ENCODE measurements around the gene BLID.

Gene BLID

DNA sequence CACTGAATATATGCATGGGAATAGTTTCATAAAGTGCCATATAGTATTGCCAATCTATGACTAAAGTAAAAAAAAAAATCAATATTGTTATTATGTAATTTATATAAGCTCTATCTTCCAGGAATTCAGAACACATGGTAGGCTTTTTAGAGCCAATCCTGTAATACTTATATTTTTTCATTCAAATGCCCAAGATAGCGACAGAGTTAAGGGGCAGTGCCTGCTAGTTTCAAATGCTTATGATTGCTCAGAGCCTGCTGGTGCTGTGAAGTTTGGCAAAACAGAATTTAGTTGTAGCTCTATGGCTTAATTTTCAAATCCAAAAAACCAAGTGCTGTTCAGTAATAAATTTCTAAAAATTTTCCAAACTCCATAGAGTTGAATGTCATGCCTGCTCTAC lies 39.0 kb upstream of the BLID start:
- no peaks in the 10 kb centered on the region for H3K27me3 ChIP-seq (ENCODE audit: control insufficient read depth, insufficient read depth, low read length)
- H3K27ac ChIP-seq (ENCODE audit: low read length), result no peak overlapping the region
- H3K9me3 ChIP-seq (ENCODE audit: control insufficient read depth, low read depth, low read length), result no peaks in the 10 kb centered on the region
- no peaks in the 10 kb centered on the region for H3K36me3 ChIP-seq (ENCODE audit: control insufficient read depth, low read depth, low read length)
- peaks cover 18% of the 10 kb centered on the region for H3K4me1 ChIP-seq (ENCODE audit: control insufficient read depth, low read depth, low read length)
- no peak overlapping the region for H3K9ac ChIP-seq (ENCODE audit: low read length)
- no peak overlapping the region for H3K4me3 ChIP-seq (ENCODE audit: low read length)

DNA sequence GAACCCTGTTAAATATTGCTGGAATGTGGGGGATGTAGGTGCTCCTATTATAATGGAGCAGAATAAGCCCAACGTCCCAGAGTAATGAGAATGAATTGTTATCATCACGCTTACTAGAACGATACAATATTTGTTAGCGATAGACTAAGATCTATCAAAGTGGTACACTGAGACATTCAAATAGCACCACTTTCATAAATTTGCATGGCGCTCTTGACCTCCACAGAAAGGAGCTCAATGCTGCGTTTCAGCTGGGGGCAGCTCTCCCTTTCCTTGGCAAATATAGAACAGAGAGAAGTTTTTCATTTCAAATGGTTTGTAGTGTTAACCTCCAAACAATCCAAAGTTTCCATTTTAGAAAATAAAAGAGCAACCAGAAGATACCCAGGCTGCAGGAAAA lies 38.2 kb upstream of the BLID start:
- Histone ChIP-seq H3K4me3 (ENCODE audit: low read length) (no peak overlapping the region), H3K27ac (ENCODE audit: low read length) (no peak overlapping the region), H3K36me3 (ENCODE audit: control insufficient read depth, low read depth, low read length) (no peaks in the 10 kb centered on the region), H3K27me3 (ENCODE audit: control insufficient read depth, insufficient read depth, low read length) (no peaks in the 10 kb centered on the region), H3K9me3 (ENCODE audit: control insufficient read depth, low read depth, low read length) (no peaks in the 10 kb centered on the region), H3K9ac (ENCODE audit: low read length) (no peak overlapping the region), H3K4me1 (ENCODE audit: control insufficient read depth, low read depth, low read length) (peaks cover 11% of the 10 kb centered on the region)

DNA sequence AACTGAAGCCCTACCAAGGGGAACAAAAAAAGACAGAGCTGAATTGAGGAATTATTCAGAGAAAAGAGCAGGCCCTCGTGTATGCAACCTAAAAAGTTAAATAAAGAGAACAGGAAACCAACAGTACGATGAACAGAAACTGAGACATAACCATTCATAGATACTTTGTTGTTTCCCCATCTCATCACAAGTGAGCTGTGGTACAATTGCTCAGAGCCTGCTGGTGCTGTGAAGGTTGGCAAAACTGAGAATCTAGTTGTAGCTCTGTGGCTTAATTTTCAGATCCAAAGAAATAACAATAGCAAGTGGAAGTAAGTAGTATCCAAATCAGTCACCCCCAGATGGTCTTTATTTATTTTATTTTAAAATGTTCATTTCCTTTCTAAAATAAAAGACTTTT lies 37.7 kb upstream of the BLID start:
- no peak overlapping the region for H3K4me3 ChIP-seq (ENCODE audit: low read length)
- no peak overlapping the region for H3K9ac ChIP-seq (ENCODE audit: low read length)
- H3K4me1 ChIP-seq (ENCODE audit: control insufficient read depth, low read depth, low read length), result peaks cover 6% of the 10 kb centered on the region
- H3K27ac ChIP-seq (ENCODE audit: low read length), result no peak overlapping the region
- H3K27me3 ChIP-seq (ENCODE audit: control insufficient read depth, insufficient read depth, low read length), result no peaks in the 10 kb centered on the region
- no peaks in the 10 kb centered on the region for H3K36me3 ChIP-seq (ENCODE audit: control insufficient read depth, low read depth, low read length)
- no peaks in the 10 kb centered on the region for H3K9me3 ChIP-seq (ENCODE audit: control insufficient read depth, low read depth, low read length)

DNA sequence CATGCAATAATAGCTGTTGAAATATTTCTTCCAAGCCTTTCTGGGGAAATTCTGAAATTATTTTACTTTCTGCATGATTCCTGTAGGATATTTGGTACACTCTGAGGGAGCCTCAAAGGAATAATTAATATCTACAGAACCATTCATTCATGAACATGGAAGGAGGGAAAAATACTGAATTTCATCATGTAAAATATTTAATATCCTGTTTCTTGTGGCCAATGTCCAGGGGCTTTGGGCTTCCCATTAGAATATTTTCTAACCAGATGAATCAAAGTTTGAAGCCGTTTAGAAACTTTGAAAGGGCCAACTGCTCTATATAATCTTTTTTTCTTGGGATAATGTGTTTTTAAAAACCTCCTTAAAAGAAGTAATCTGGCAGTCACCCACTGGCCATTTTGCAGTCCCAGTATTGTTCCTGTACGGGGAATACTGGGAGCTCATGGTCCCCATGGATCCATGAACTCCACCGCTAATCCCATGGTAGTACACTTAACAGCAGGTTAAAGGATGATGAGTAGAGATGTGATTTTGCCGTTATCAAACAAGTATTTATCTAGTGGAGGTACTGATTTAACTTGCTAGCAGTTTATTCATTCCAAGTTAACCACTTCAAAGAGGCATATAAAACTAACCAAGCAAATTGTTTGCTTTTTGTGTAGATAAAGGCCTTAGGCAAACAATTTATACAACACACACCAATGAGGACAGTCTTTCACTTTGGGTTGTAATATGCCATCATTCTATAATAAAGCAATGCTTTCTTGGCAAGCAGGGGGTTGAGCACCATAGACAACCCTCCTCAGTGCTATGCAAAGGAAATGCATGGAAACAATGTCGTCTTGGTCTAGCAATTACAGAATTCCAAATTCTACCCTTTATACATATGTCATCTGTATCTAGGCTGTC lies 34.5 kb upstream of the BLID start:
- Histone ChIP-seq H3K27me3 (ENCODE audit: control insufficient read depth, insufficient read depth, low read length) (no peaks in the 10 kb centered on the region), H3K27ac (ENCODE audit: low read length) (no peak overlapping the region), H3K9me3 (ENCODE audit: control insufficient read depth, low read depth, low read length) (no peaks in the 10 kb centered on the region), H3K9ac (ENCODE audit: low read length) (no peak overlapping the region), H3K36me3 (ENCODE audit: control insufficient read depth, low read depth, low read length) (no peaks in the 10 kb centered on the region), H3K4me3 (ENCODE audit: low read length) (no peak overlapping the region), H3K4me1 (ENCODE audit: control insufficient read depth, low read depth, low read length) (no peaks in the 10 kb centered on the region)

DNA sequence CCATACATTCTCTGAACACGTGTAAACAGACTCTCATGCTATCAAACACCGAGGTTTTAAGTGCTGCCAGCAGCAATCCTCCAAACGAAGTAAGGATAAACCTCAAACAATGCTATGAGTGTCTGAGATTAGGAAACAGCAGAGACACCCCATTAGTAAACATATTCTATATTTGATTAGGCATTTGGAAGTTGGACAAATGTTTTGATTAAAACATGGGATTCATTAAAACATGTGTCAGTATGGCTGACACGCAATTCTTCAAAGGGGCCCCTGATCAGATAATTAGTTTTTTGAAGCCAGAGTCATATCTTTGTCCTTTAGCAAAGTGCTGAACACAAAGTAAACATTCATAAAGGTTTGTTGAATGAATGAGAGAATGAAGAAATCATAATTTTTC lies 33.2 kb upstream of the BLID start:
- no peak overlapping the region for H3K27ac ChIP-seq (ENCODE audit: low read length)
- H3K36me3 ChIP-seq (ENCODE audit: control insufficient read depth, low read depth, low read length), result no peaks in the 10 kb centered on the region
- H3K9me3 ChIP-seq (ENCODE audit: control insufficient read depth, low read depth, low read length), result no peaks in the 10 kb centered on the region
- H3K4me3 ChIP-seq (ENCODE audit: low read length), result no peak overlapping the region
- H3K4me1 ChIP-seq (ENCODE audit: control insufficient read depth, low read depth, low read length), result no peaks in the 10 kb centered on the region
- no peak overlapping the region for H3K9ac ChIP-seq (ENCODE audit: low read length)
- H3K27me3 ChIP-seq (ENCODE audit: control insufficient read depth, insufficient read depth, low read length), result no peaks in the 10 kb centered on the region

DNA sequence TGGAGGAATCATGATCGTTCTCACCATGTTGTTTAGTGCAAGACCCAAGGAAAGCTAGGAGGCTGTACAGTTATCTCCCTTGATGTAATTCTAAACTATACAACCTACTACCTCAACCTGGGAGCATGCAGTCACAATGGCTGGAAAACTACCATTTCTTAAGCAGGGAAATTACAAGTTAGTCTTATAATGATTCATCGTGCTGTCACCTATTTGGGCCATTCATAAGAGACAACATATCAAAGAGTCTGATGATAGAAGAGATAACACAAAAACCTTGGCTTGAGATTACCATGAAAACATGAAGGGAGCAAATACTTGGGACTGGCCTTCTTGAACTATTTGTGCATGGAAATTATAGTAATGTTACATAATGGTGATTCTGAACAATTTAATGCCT lies 30.5 kb upstream of the BLID start:
- Histone ChIP-seq H3K36me3 (ENCODE audit: control insufficient read depth, low read depth, low read length) (no peaks in the 10 kb centered on the region), H3K9me3 (ENCODE audit: control insufficient read depth, low read depth, low read length) (no peaks in the 10 kb centered on the region), H3K9ac (ENCODE audit: low read length) (no peak overlapping the region), H3K27me3 (ENCODE audit: control insufficient read depth, insufficient read depth, low read length) (peaks cover 1% of the 10 kb centered on the region), H3K4me3 (ENCODE audit: low read length) (no peak overlapping the region), H3K4me1 (ENCODE audit: control insufficient read depth, low read depth, low read length) (no peaks in the 10 kb centered on the region), H3K27ac (ENCODE audit: low read length) (no peak overlapping the region)

DNA sequence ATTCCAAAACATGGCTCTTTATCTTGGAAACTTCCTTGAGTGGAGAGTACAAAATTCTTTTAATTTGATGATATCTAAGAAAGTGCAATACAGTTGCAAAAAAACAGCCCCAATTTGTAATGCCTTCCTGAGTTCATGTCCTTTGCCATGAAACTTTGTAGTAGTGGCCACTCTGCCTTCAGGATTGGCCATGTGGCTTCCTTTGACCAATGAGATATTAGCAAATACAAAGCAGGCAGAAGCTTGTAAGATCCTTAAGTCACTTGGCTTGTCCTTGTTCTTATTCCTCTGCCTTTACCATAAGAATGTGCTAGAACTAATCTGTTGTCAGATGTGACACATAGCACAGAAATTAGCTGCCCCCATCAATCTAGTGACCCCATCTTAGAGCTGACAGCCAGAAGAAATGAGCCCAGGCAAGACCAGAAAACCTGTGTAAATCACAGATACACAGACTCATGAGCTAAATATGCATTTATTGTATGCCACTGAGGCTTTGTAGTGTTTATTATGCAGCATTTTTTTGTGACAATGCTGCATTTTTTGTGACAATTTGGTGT lies 29.8 kb upstream of the BLID start:
- Histone ChIP-seq H3K27me3 (ENCODE audit: control insufficient read depth, insufficient read depth, low read length) (peaks cover 8% of the 10 kb centered on the region), H3K4me1 (ENCODE audit: control insufficient read depth, low read depth, low read length) (no peaks in the 10 kb centered on the region), H3K9ac (ENCODE audit: low read length) (no peak overlapping the region), H3K27ac (ENCODE audit: low read length) (no peak overlapping the region), H3K9me3 (ENCODE audit: control insufficient read depth, low read depth, low read length) (no peaks in the 10 kb centered on the region), H3K4me3 (ENCODE audit: low read length) (no peak overlapping the region), H3K36me3 (ENCODE audit: control insufficient read depth, low read depth, low read length) (no peaks in the 10 kb centered on the region)

DNA sequence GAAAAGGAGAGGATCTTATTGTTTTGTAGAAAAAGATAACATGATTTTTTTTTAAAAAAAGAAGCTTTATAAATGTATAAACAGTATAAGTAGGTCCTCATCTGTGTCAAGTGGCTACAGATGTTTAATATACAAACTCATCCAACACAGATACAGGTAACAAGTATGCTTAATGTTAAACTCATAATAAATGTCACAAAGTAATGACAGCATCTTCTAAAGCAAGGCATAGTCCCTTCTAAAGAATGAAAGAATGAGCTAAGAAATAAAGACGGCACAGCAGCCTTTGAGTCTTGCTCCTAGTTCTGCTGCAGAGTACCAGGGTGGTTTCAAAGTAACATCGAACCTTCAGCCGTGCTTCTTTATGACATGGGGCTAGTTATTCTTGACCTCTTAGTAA lies 28.7 kb upstream of the BLID start:
- H3K9ac ChIP-seq (ENCODE audit: low read length), result no peak overlapping the region
- no peaks in the 10 kb centered on the region for H3K9me3 ChIP-seq (ENCODE audit: control insufficient read depth, low read depth, low read length)
- H3K27ac ChIP-seq (ENCODE audit: low read length), result no peak overlapping the region
- H3K4me1 ChIP-seq (ENCODE audit: control insufficient read depth, low read depth, low read length), result no peaks in the 10 kb centered on the region
- H3K36me3 ChIP-seq (ENCODE audit: control insufficient read depth, low read depth, low read length), result no peaks in the 10 kb centered on the region
- no peak overlapping the region for H3K4me3 ChIP-seq (ENCODE audit: low read length)
- peaks cover 18% of the 10 kb centered on the region for H3K27me3 ChIP-seq (ENCODE audit: control insufficient read depth, insufficient read depth, low read length)

DNA sequence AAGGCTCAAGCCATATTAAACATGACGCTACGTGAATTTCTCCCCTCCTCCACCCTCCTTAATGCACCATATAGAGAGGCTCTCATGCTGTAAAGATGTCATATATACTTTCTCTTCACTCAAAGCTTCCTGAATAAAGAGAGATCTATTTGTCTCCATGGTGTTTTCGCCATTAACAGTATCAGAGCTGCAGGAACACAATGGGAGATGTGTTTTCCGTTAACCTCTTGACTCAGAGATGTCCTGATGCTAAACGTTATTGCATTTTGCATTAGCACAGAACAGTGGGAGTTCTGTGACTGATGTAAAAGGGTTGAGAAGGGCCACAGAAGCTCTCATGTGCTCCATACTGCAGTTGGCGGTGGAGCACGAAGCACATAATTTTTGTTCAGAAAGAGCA lies 25.7 kb upstream of the BLID start:
- peaks cover 31% of the 10 kb centered on the region for H3K27me3 ChIP-seq (ENCODE audit: control insufficient read depth, insufficient read depth, low read length)
- H3K4me1 ChIP-seq (ENCODE audit: control insufficient read depth, low read depth, low read length), result no peaks in the 10 kb centered on the region
- no peaks in the 10 kb centered on the region for H3K9me3 ChIP-seq (ENCODE audit: control insufficient read depth, low read depth, low read length)
- H3K27ac ChIP-seq (ENCODE audit: low read length), result no peak overlapping the region
- no peaks in the 10 kb centered on the region for H3K36me3 ChIP-seq (ENCODE audit: control insufficient read depth, low read depth, low read length)
- no peak overlapping the region for H3K9ac ChIP-seq (ENCODE audit: low read length)
- H3K4me3 ChIP-seq (ENCODE audit: low read length), result no peak overlapping the region

DNA sequence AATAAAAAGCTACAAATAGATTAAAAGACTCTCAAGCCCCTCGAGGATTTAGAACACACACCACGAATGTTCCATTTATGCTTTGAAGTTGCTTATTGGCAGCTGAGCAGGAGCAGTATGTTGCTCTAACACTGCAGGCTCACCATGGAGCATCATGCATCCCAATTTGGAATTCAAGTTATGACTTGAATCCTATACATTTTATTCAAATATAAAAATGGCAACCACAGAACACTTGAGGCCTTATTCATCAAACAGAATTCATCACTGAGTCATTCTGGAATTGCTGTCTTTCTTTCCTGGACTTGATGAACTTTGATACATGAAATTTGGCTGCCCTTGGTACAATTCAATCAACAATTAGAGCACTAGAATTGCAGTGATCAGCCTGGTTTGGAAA lies 24.5 kb upstream of the BLID start:
- H3K9ac ChIP-seq (ENCODE audit: low read length), result no peak overlapping the region
- H3K9me3 ChIP-seq (ENCODE audit: control insufficient read depth, low read depth, low read length), result no peaks in the 10 kb centered on the region
- no peaks in the 10 kb centered on the region for H3K4me1 ChIP-seq (ENCODE audit: control insufficient read depth, low read depth, low read length)
- no peaks in the 10 kb centered on the region for H3K36me3 ChIP-seq (ENCODE audit: control insufficient read depth, low read depth, low read length)
- no peak overlapping the region for H3K27ac ChIP-seq (ENCODE audit: low read length)
- no peak overlapping the region for H3K4me3 ChIP-seq (ENCODE audit: low read length)
- H3K27me3 ChIP-seq (ENCODE audit: control insufficient read depth, insufficient read depth, low read length), result peaks cover 31% of the 10 kb centered on the region

DNA sequence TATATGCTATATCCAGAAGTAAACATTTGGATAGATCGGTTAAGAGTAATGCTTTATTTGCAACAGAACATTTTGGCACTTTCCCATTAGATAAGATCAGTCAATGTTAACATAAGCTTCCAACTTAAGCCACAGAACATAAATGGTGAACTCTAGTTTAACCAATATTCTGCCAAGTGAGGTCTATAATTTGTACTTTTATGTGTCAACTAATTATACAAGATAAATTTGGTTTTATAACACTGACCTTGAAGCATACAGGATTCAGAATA lies 23.5 kb upstream of the BLID start:
- Histone ChIP-seq H3K9ac (ENCODE audit: low read length) (no peak overlapping the region), H3K27ac (ENCODE audit: low read length) (no peak overlapping the region)

More for the DNA sequence above, 23.5 kb upstream of the BLID start:
- Histone ChIP-seq H3K27me3 (ENCODE audit: control insufficient read depth, insufficient read depth, low read length) (peaks cover 31% of the 10 kb centered on the region), H3K4me3 (ENCODE audit: low read length) (no peak overlapping the region), H3K4me1 (ENCODE audit: control insufficient read depth, low read depth, low read length) (no peaks in the 10 kb centered on the region), H3K36me3 (ENCODE audit: control insufficient read depth, low read depth, low read length) (no peaks in the 10 kb centered on the region), H3K9me3 (ENCODE audit: control insufficient read depth, low read depth, low read length) (no peaks in the 10 kb centered on the region)

All from iPS-18a (cell line).